ENCODE results near the gene TTC21A. TPM values are rescaled to one million over a fixed set of nuclear protein-coding genes. Genes with fewer than 3 reads are reported as not detected.

The TTC21A gene
- total RNA-seq, 2 experiments from 2014 or later = 0.69 to 0.79 TPM

DNA sequence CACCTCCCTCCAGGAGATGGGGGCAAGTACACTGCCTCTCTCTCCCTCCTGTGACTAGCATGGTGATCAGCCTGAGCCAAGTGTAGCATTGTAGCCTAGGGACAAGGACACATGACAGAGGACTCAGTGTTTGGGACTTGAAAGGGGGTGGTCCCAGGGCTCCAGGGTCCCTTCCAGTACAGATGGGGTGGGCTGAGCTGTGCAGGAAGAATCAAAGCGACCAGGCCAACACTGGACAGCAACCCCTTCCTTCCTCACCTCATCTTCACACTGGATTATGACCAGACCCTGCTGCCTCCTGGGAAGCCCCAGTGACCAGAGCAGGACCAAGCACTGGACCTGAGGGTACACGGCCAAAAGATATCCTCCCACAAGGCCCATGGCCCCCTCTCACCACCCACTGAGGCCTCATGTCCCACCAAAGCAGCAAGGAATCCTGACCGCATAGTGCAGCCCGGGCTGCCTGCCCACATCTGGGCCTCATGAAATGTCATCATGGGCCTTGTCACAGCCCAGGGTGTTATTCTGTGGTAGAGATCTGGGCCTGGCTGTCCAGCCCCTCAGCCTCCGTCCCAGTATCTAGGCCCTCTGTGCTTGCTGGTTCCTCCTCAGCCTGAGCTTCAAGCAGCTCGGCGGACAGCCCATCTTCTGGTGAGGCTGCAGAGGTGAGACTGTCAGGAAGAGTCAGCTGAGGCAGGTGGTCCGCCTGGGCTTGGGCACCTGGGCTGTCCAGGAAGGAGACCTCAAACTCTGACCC lies 9.6 kb upstream of the TTC21A start:
- no peak for TF ChIP-seq CTCF (IDR thresholded peaks at IDR 0.05)
- Mint-ChIP-seq H3K9me3 (no peaks in the 10 kb centered on the region), H3K36me3 (ENCODE audit: low read depth) (peaks cover 10% of the 10 kb centered on the region), H3K27ac (peak overlapping the region; percentile 25), H3K4me1 (ENCODE audit: low read depth) (peaks cover 4% of the 10 kb centered on the region), H3K4me3 (no peak overlapping the region), H3K27me3 (no peaks in the 10 kb centered on the region)
- ChIA-PET CTCF (interaction anchor here (1.1 kb wide), 1 partner anchor 11 kb away, joined by 3 read pairs; no protein-coding TSS in a partner anchor), POLR2A (interaction anchor here (0.7 kb wide), 1 partner anchor 10 kb away, joined by 3 read pairs; no protein-coding TSS in a partner anchor)
- DNase-seq (no peak), ATAC-seq (no peak)
- intact Hi-C loops (cut with micrococcal nuclease) = no loop called here

DNA sequence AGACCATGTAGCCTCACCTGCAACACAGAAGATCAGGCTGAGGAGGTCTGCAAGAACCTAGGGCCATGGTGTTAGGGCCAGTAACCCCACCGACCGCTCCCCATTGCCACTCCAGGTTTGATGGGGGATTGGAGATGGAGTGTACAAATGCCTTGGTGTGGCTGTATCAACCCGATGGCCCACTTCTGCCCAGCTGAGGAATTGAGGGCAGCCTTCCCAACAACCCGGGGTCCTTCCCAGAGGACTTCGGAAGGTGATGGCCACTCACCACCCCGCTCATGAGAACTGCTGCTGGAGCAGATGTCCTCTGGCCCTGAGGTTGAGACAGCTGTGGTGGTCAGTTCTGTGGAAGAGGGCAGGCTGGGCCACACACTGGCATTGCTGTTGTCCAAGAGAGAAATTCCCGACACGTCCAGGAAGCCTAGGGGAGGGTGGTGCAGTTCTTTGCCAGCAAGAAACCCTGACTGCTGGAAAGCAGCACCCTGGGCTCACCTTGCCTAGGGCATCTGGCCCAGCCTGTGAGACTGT lies 8.9 kb upstream of the TTC21A start:
- peaks cover 6% of the 10 kb centered on the region for H3K4me1 Mint-ChIP-seq (ENCODE audit: low read depth)
- no peaks in the 10 kb centered on the region for H3K27me3 Mint-ChIP-seq
- ChIA-PET POLR2A (no interaction called here), CTCF (interaction anchor here (1.1 kb wide), 1 partner anchor 190 kb away, joined by 3 read pairs; no protein-coding TSS in a partner anchor)
- H3K4me3 Mint-ChIP-seq = no peak overlapping the region
- TF ChIP-seq CTCF (IDR thresholded peaks at IDR 0.05) = no peak
- DNase-seq (no peak), ATAC-seq (no peak)
- peaks cover 10% of the 10 kb centered on the region for H3K36me3 Mint-ChIP-seq (ENCODE audit: low read depth)
- H3K9me3 Mint-ChIP-seq = no peaks in the 10 kb centered on the region
- no peak overlapping the region for H3K27ac Mint-ChIP-seq
- intact Hi-C loops (cut with micrococcal nuclease) = no loop called here

DNA sequence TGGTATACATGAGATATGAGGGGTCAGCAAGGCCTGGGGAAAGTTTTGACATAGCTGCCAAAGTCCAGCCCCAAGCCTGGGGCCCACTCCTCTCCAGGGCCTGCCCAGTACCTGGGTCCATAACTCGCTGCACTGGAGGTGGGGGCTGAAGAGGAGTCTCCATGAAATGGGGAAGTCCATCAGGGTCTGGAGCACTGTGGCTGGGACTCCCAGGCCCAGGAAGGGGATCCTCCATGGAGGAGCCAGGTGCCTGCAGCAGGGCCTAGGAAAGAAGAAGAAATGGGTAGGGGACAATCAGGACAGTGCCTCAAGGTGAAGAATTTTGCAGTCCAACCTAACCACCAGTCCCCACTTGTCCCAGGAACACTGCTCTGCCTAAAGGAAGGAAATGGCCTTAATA lies 8.2 kb upstream of the TTC21A start:
- POLR2A ChIA-PET = interaction anchor here (0.6 kb wide), 1 partner anchor 1933 kb away, joined by 3 read pairs; no protein-coding TSS in a partner anchor
- intact Hi-C loops (cut with micrococcal nuclease) = no loop called here
- DNase-seq (no peak), ATAC-seq (no peak)
- no peak overlapping the region for H3K27ac Mint-ChIP-seq
- H3K27me3 Mint-ChIP-seq = no peaks in the 10 kb centered on the region
- TF ChIP-seq CTCF (IDR thresholded peaks at IDR 0.05) = no peak
- no peak overlapping the region for H3K4me3 Mint-ChIP-seq
- H3K36me3 Mint-ChIP-seq (ENCODE audit: low read depth) = peaks cover 9% of the 10 kb centered on the region
- CTCF ChIA-PET = interaction anchor here (1.1 kb wide), 1 partner anchor 189 kb away, joined by 3 read pairs; no protein-coding TSS in a partner anchor
- H3K4me1 Mint-ChIP-seq (ENCODE audit: low read depth) = peaks cover 6% of the 10 kb centered on the region
- no peaks in the 10 kb centered on the region for H3K9me3 Mint-ChIP-seq

DNA sequence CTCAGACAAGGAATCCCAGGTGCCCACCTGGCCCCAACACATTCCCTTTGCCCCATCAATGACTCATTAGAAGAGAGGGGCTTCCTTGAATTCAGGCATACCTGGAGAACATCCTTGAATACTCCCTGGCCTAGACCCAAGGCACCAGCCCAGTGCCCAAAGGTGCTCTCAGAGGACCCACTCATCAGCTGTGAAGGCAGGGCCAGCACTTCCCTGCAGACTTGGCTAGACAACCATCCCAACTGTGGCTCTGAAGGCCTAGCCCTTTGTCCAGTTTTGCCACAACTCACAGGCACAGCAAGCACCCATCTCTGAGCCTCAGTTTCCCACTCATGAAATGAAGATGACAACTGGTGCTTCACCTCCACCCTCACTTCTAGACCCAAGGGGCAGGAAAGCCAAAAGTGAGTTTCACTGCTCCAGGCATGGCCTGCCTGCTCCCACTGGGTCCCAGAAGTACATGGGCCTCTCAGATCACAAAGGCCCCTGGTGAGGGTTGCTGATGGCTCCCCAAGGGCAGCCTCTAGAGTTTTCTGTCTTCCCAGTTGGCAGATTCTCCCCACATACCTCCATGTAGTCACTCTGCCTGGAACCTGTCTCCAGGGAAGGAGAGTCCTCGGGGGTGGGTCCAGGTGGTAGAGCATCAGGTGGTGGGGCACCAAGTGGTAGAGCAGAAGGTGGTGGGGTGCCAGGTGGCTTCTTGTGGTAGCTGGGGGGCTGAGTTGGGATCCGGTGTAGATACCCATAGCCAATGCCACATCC lies 7.6 kb upstream of the TTC21A start:
- POLR2A ChIA-PET = interaction anchor here (0.6 kb wide), 1 partner anchor 1934 kb away, joined by 3 read pairs; no protein-coding TSS in a partner anchor
- DNase-seq (no peak), ATAC-seq (no peak)
- Mint-ChIP-seq H3K9me3 (no peaks in the 10 kb centered on the region), H3K27me3 (no peaks in the 10 kb centered on the region), H3K4me3 (no peak overlapping the region), H3K27ac (peak overlapping the region; percentile 20), H3K36me3 (ENCODE audit: low read depth) (peaks cover 9% of the 10 kb centered on the region), H3K4me1 (ENCODE audit: low read depth) (peaks cover 7% of the 10 kb centered on the region)
- CTCF ChIA-PET = interaction anchor here (1.1 to 2.7 kb wide), 3 partner anchors 89 to 192 kb away, joined by 3 to 16 read pairs (median 5); no protein-coding TSS in a partner anchor
- intact Hi-C loops (cut with micrococcal nuclease) = no loop called here
- TF ChIP-seq CTCF (IDR thresholded peaks at IDR 0.05) = no peak

All from activated CD8-positive, alpha-beta T cell treated with anti-CD3 and anti-CD28 coated beads for 36 hours (primary cell).